ENCODE results near the gene TSSK2.

DNA sequence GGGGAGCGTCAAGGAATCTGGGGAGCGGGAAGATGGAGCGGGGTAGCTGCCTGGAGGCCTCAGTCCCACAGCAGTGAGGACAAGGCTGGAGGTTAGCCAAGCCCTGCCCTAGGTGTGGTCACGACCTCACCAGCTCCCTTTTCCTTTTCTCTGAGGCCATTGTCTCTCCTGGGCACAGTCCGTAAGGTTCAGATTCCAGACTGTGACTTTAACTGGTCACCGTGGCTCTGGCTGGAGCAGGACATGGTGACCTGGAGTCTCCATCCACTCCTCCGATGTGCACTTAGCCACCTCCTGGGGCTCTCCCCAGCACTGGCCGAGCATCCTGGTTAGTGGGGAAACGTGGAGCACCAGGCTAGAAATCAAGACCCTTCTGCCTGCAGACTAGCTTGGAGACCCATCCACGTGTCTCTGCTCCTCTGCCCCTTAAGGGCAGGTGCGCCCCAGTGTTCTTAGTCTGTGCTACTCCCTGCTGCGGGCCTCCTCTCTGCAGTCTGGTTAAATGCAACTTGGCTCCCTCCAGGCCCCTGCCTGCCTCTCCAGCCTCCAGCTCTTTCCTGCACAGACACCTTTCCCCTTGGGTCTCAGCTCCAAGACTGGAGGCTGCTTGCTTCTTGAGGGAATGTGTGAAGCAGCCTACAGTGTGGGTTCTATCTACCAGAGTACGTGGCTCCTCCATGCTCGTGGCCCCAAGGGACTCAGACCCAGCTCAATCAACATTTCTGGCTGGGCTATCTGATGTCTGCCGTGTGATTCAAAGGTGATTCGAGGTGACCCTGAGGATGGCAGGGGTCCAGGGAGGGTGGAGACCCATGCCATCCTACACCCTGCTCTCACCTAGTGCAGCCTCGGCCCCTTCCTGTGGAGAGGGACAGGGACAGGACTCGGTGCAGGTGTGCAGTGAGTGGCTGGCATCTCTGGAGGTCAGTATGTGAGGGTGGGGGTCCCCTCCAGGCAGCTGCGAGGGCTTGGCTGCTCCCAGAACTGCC, 42.2 kb downstream of the TSSK2 start:
- TF ChIP-seq, protein P1, sequence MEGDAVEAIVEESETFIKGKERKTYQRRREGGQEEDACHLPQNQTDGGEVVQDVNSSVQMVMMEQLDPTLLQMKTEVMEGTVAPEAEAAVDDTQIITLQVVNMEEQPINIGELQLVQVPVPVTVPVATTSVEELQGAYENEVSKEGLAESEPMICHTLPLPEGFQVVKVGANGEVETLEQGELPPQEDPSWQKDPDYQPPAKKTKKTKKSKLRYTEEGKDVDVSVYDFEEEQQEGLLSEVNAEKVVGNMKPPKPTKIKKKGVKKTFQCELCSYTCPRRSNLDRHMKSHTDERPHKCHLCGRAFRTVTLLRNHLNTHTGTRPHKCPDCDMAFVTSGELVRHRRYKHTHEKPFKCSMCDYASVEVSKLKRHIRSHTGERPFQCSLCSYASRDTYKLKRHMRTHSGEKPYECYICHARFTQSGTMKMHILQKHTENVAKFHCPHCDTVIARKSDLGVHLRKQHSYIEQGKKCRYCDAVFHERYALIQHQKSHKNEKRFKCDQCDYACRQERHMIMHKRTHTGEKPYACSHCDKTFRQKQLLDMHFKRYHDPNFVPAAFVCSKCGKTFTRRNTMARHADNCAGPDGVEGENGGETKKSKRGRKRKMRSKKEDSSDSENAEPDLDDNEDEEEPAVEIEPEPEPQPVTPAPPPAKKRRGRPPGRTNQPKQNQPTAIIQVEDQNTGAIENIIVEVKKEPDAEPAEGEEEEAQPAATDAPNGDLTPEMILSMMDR (conservative IDR thresholded peaks at IDR 0.05; ENCODE audit: low read length): no peak
- no peak for TF ChIP-seq EZH2phosphoT487 (IDR thresholded peaks at IDR 0.05; ENCODE audit: borderline replicate concordance, low read depth, low read length)
